ENCODE measurements around the gene POC1B.

GRCh38 chr12:89524541-89525304 lies 1.1 kb downstream of the POC1B start, which contains the start of gene GALNT4:
- TF ChIP-seq CTCF (IDR thresholded peaks at IDR 0.05; ENCODE audit: poor library complexity, severe bottlenecking) (peak; percentile 57), SMC3 (conservative IDR thresholded peaks at IDR 0.05; ENCODE audit: poor library complexity) (peak; percentile 54), POLR2AphosphoS5 (IDR thresholded peaks at IDR 0.05) (no peak), EZH2 (IDR thresholded peaks at IDR 0.05; ENCODE audit: borderline replicate concordance, insufficient read depth, low read length, poor library complexity, severe bottlenecking) (no peak), EP300 (conservative IDR thresholded peaks at IDR 0.05; ENCODE audit: poor library complexity, severe bottlenecking) (no peak), REST (IDR thresholded peaks at IDR 0.05; ENCODE audit: borderline replicate concordance) (no peak), MXI1 (conservative IDR thresholded peaks at IDR 0.05; ENCODE audit: poor library complexity, severe bottlenecking) (no peak), RAD21 (conservative IDR thresholded peaks at IDR 0.05) (no peak)

Measured in neural cell (in vitro differentiated cells).